H1 (cell line): Measurements from ENCODE around the gene PTPN2. TPM values are rescaled to one million over a fixed set of nuclear protein-coding genes. Genes with fewer than 3 reads are reported as not detected.

Experiments
- CTCF ChIA-PET: fragments of 300-600 bp; sonication (Branson Sonifier 250); formaldehyde crosslinking; loops from one replicate; lab custom pipeline; 2021; ENCODE audit not compliant: partially characterized antibody; lab: Charles Lee
- POLR2A ChIA-PET: fragments of 300-600 bp; sonication (Branson Sonifier 250); formaldehyde crosslinking; loops from one replicate; lab custom pipeline; 2021; ENCODE audit warnings: inconsistent platforms; ENCODE audit not compliant: partially characterized antibody; lab: Charles Lee
- DNase-seq, 2 experiments: peaks; one replicate each; pipeline versions ENCODE4 v3.0.0 to v3.0.0-alpha.2; 2010 to 2022; ENCODE audit warnings: low spot score in 2 of 2, low read depth in 1 of 2, mixed read lengths in 1 of 2
- FAIRE-seq: peaks from 2 replicates; lab custom pipeline; 2011; peaks lifted over from hg19 to GRCh38; lab: Jason Lieb, UNC
- H2AFZ ChIP-seq: 2 replicates; pipeline ENCODE4 v1.8.1; 2012; ENCODE audit warnings: low read length, inconsistent platforms
- H2AK5ac ChIP-seq: 2 replicates; pipeline ENCODE4 v1.6.1; 2013; ENCODE audit warnings: low read depth, low read length
- H2BK120ac ChIP-seq: replicated peaks from 2 replicates; pipeline ENCODE3; 2013; ENCODE audit warnings: low read depth, low read length, inconsistent platforms
- H2BK12ac ChIP-seq: 2 replicates; pipeline ENCODE4 v1.6.1; 2013; ENCODE audit warnings: low read depth, low read length
- H2BK15ac ChIP-seq: 2 replicates; pipeline ENCODE4 v1.6.1; 2013; ENCODE audit warnings: low read length
- H2BK20ac ChIP-seq: 2 replicates; pipeline ENCODE4 v1.6.1; 2013; ENCODE audit warnings: low read length
- H2BK5ac ChIP-seq: 2 replicates; pipeline ENCODE4 v1.6.1; 2013; ENCODE audit warnings: low read depth, low read length
- H3K14ac ChIP-seq: 2 replicates; pipeline ENCODE4 v1.6.1; 2013; ENCODE audit warnings: inconsistent platforms; ENCODE audit not compliant: insufficient read length
- H3K18ac ChIP-seq: 2 replicates; pipeline ENCODE4 v1.6.1; 2013; ENCODE audit warnings: low read length; ENCODE audit errors: extremely low read depth
- H3K23ac ChIP-seq: 2 replicates; pipeline ENCODE4 v1.6.1; 2013; ENCODE audit warnings: inconsistent platforms; ENCODE audit not compliant: insufficient read length
- H3K23me2 ChIP-seq: 2 replicates; pipeline ENCODE4 v1.6.1; 2013; ENCODE audit warnings: low read depth, low read length
- H3K27ac ChIP-seq: 2 replicates; pipeline ENCODE4 v1.6.1; 2011; ENCODE audit warnings: low read depth, low read length, inconsistent platforms
- H3K27me3 ChIP-seq, 4 experiments: replicated peaks in 1 of 4; 1 replicate in 1 of 4; 2 replicates in 3 of 4; pipeline versions ENCODE4 v1.6.1 to v1.8.1; 2011 to 2013; ENCODE audit warnings: low read length in 3 of 4, mild to moderate bottlenecking in 3 of 4, inconsistent platforms in 2 of 4, mixed read lengths in 2 of 4, moderate library complexity in 1 of 4; ENCODE audit not compliant: control insufficient read depth in 3 of 4, insufficient read depth in 3 of 4; ENCODE audit errors: extremely low read depth in 1 of 4
- H3K36me3 ChIP-seq, 4 experiments: 2 replicates each; pipeline versions ENCODE4 v1.6.1 to v1.8.1; 2011 to 2013; ENCODE audit warnings: mild to moderate bottlenecking in 4 of 4, low read length in 3 of 4, moderate library complexity in 2 of 4, control low read depth in 1 of 4, inconsistent platforms in 1 of 4; ENCODE audit not compliant: insufficient read depth in 4 of 4, control insufficient read depth in 2 of 4
- H3K4ac ChIP-seq: replicated peaks from 2 replicates; pipeline ENCODE3; 2013; ENCODE audit warnings: low read length, low read depth, mixed read lengths, inconsistent platforms; ENCODE audit not compliant: insufficient read length
- H3K4me1 ChIP-seq, 4 experiments: replicated peaks in 1 of 4; 1 replicate in 1 of 4; 2 replicates in 3 of 4; pipeline versions ENCODE4 v1.6.1 to v1.8.1; 2011 to 2013; ENCODE audit warnings: low read length in 3 of 4, inconsistent platforms in 2 of 4, mixed read lengths in 1 of 4; ENCODE audit not compliant: insufficient read depth in 4 of 4, control insufficient read depth in 3 of 4
- H3K4me2 ChIP-seq, 2 experiments: 2 replicates each; pipeline versions ENCODE4 v1.6.1 to v1.8.1; 2011 to 2013; ENCODE audit warnings: low read depth in 2 of 2, low read length in 2 of 2, control low read depth in 1 of 2, inconsistent platforms in 1 of 2, mild to moderate bottlenecking in 1 of 2; ENCODE audit not compliant: insufficient read depth in 1 of 2
- H3K4me3 ChIP-seq, 4 experiments: fragments of 200-600, 300-600 bp in 1 of 4; sonication (generic), shearing (Covaris generic), sonication (Bioruptor Twin) in 1 of 4; 2 replicates each; pipeline versions ENCODE4 v1.5.1 to v1.8.1; 2011 to 2016; ENCODE audit warnings: low read length in 4 of 4, low read depth in 3 of 4, control low read depth in 2 of 4, inconsistent platforms in 2 of 4, mild to moderate bottlenecking in 2 of 4, mixed read lengths in 1 of 4, moderate library complexity in 1 of 4; ENCODE audit not compliant: insufficient read depth in 2 of 4; ENCODE audit errors: extremely low read depth in 1 of 4
- H3K56ac ChIP-seq: replicated peaks from 2 replicates; pipeline ENCODE3; 2013; ENCODE audit warnings: low read depth, mild to moderate bottlenecking, mixed read lengths, low read length, inconsistent platforms; ENCODE audit not compliant: insufficient read length
- H3K79me1 ChIP-seq: 2 replicates; pipeline ENCODE4 v1.6.1; 2013; ENCODE audit warnings: low read depth, low read length, control low read depth
- H3K79me2 ChIP-seq, 2 experiments: 2 replicates each; pipeline versions ENCODE4 v1.6.1 to v1.8.1; 2012 to 2013; ENCODE audit warnings: low read length in 2 of 2, mild to moderate bottlenecking in 2 of 2, inconsistent platforms in 1 of 2; ENCODE audit not compliant: insufficient read depth in 2 of 2, control insufficient read depth in 1 of 2
- H3K9ac ChIP-seq, 4 experiments: replicated peaks in 1 of 4; 1 replicate in 1 of 4; 2 replicates in 3 of 4; pipeline versions ENCODE4 v1.6.1 to v1.8.1; 2011 to 2013; ENCODE audit warnings: low read depth in 3 of 4, low read length in 3 of 4, control low read depth in 2 of 4, mild to moderate bottlenecking in 2 of 4, moderate library complexity in 2 of 4, inconsistent platforms in 1 of 4; ENCODE audit errors: extremely low read depth in 1 of 4
- H3K9me3 ChIP-seq, 2 experiments: 2 replicates each; pipeline versions ENCODE4 v1.6.1 to v1.8.1; 2012 to 2013; ENCODE audit warnings: mild to moderate bottlenecking in 2 of 2, moderate library complexity in 2 of 2, control low read depth in 1 of 2, inconsistent platforms in 1 of 2, low read depth in 1 of 2, low read length in 1 of 2, mixed read lengths in 1 of 2; ENCODE audit not compliant: insufficient read depth in 2 of 2
- H4K20me1 ChIP-seq, 2 experiments: replicated peaks in 1 of 2; 2 replicates each; pipeline versions ENCODE3 to v1.8.1; 2011 to 2013; ENCODE audit warnings: inconsistent platforms in 2 of 2, low read length in 2 of 2, mild to moderate bottlenecking in 1 of 2; ENCODE audit not compliant: insufficient read depth in 2 of 2, control insufficient read depth in 1 of 2
- H4K5ac ChIP-seq: 2 replicates; pipeline ENCODE4 v1.6.1; 2013; ENCODE audit warnings: low read length, low read depth, mixed read lengths, inconsistent platforms; ENCODE audit not compliant: insufficient read length
- H4K8ac ChIP-seq: 2 replicates; pipeline ENCODE4 v1.8.0; 2013; ENCODE audit warnings: mild to moderate bottlenecking, moderate library complexity, low read length, inconsistent platforms; ENCODE audit not compliant: insufficient read depth; ENCODE audit errors: extremely low read depth
- H4K91ac ChIP-seq: replicated peaks from 2 replicates; pipeline ENCODE3; 2013; ENCODE audit warnings: low read length, mixed read lengths, inconsistent platforms; ENCODE audit not compliant: insufficient read length
- ASH2L ChIP-seq: fragments of 200-600, 300-600 bp; sonication (generic); IDR thresholded peaks from one replicate; pipeline ENCODE4 v1.7.1; 2017; ENCODE audit warnings: low read length
- ATF2 ChIP-seq: IDR thresholded peaks from 2 replicates; pipeline ENCODE4 v1.6.1; 2012; ENCODE audit warnings: low read length, inconsistent platforms
- CREB1 ChIP-seq: IDR thresholded peaks from 2 replicates; pipeline ENCODE4 v1.6.1; 2012; ENCODE audit warnings: inconsistent platforms
- GTF2F1 ChIP-seq: IDR thresholded peaks from 2 replicates; pipeline ENCODE4 v1.6.1; 2012; ENCODE audit warnings: low read depth, low read length, improper control_type of control experiment, borderline replicate concordance
- HDAC6 ChIP-seq: IDR thresholded peaks from one replicate; pipeline ENCODE4 v1.7.1; 2012; ENCODE audit warnings: low read depth, mild to moderate bottlenecking, inconsistent platforms, low read length, moderate library complexity
- NRF1 ChIP-seq: IDR thresholded peaks from 2 replicates; pipeline ENCODE4 v1.6.1; 2011; ENCODE audit warnings: mild to moderate bottlenecking, low read depth, low read length, improper control_type of control experiment
- PHF8 ChIP-seq: fragments of 200-600 bp; sonication (generic); conservative IDR thresholded peaks from 2 replicates; pipeline ENCODE4 v1.7.1; 2012; ENCODE audit warnings: low read depth, mild to moderate bottlenecking, inconsistent platforms, low read length, moderate library complexity
- POLR2A ChIP-seq, 2 experiments: IDR thresholded peaks; 1 replicate in 1 of 2; 2 replicates in 1 of 2; pipeline ENCODE4 v1.6.1; 2011; ENCODE audit warnings: low read depth in 2 of 2, low read length in 2 of 2, mild to moderate bottlenecking in 2 of 2; ENCODE audit errors: control extremely low read depth in 1 of 2
- SAP30 ChIP-seq: fragments of 300-600 bp; sonication (generic); IDR thresholded peaks from 2 replicates; pipeline ENCODE4 v1.7.1; 2012; ENCODE audit warnings: low read length, moderate library complexity, mild to moderate bottlenecking, inconsistent platforms; ENCODE audit not compliant: insufficient read depth, insufficient replicate concordance
- SIRT6 ChIP-seq: IDR thresholded peaks from one replicate; pipeline ENCODE4 v1.7.1; 2012; ENCODE audit warnings: low read length, inconsistent platforms
- SIX5 ChIP-seq: IDR thresholded peaks from 2 replicates; pipeline ENCODE4 v1.6.1; 2011; ENCODE audit warnings: mild to moderate bottlenecking, low read depth, low read length
- SP2 ChIP-seq: IDR thresholded peaks from 2 replicates; pipeline ENCODE4 v1.6.1; 2012; ENCODE audit warnings: mild to moderate bottlenecking, low read length, inconsistent platforms
- SUZ12 ChIP-seq: fragments of 200-600 bp; sonication (generic); IDR thresholded peaks from 2 replicates; pipeline ENCODE4 v1.6.1; 2012; ENCODE audit warnings: mild to moderate bottlenecking, inconsistent platforms, low read length, moderate library complexity, mixed read lengths
- TAF1 ChIP-seq: IDR thresholded peaks from 2 replicates; pipeline ENCODE4 v1.6.1; 2011; ENCODE audit warnings: mild to moderate bottlenecking, low read depth, low read length
- WGBS, 2 experiments: shearing (Covaris generic) in 1 of 2; methylation state at CpG; one replicate each; pipeline versions ENCODE4 v1.1.6 to v1.1.7; 2013 to 2015; ENCODE audit warnings: low lambda C conversion rate in 2 of 2, mixed read lengths in 2 of 2, inconsistent platforms in 1 of 2, low coverage in 1 of 2, missing lambda C conversion rate in 1 of 2; ENCODE audit not compliant: insufficient replicate concordance in 2 of 2, insufficient coverage in 1 of 2, insufficient read length in 1 of 2; ENCODE audit errors: extremely low coverage in 1 of 2, missing lambda C conversion rate in 1 of 2; 5-methylcytosine and 5-hydroxymethylcytosine counted together
- polyA plus RNA-seq, 7 experiments: library from polyadenylated mRNA; depleted of rRNA in 3 of 7; stranded (reverse) in 5 of 7; unstranded in 2 of 7; fragments of >200 nt in 5 of 7; fragments of 200-250 nt in 2 of 7; gene quantifications; 1 replicate in 5 of 7; 2 replicates in 1 of 7; 4 replicates in 1 of 7; pipeline versions ENCODE4 v1.2.1 to v1.2.3, GENCODE V29; 2011 to 2013; ENCODE audit warnings: missing spikeins in 2 of 7, mixed read lengths in 2 of 7
- total RNA-seq: library from RNA; stranded (reverse); fragmentation: NEBNext Ultra II Directional; extraction: Animal tissue kit (Norgen Biotek cat#: 25700); gene quantifications from 2 replicates; pipeline ENCODE4 v1.2.1, GENCODE V29; 2021

The PTPN2 gene
- total and polyA plus RNA-seq, 2 of the 8 experiments (the other 6 are each of a cell fraction or from before 2014, with no cell fraction given), result 16.4 to 54.0 TPM

GRCh38 chr18:12872408-12872807, 11.6 kb downstream of the PTPN2 start:
- H3K79me2 ChIP-seq, result peaks cover 6 to 67% of the 10 kb centered on the region in 2 experiments; a peak in 3 of 4 replicates
- H3K4me3 ChIP-seq, result no peak overlapping the region
- H4K8ac ChIP-seq, result no peak overlapping the region
- H2BK5ac ChIP-seq, result no peak overlapping the region
- H4K91ac ChIP-seq, result no peak overlapping the region
- no peaks in the 10 kb centered on the region for H3K27me3 ChIP-seq
- peaks cover 8% of the 10 kb centered on the region; the same call in 1 of the 2 replicates for H3K79me1 ChIP-seq
- H3K4ac ChIP-seq, result no peak overlapping the region
- H3K23me2 ChIP-seq, result peaks cover 1% of the 10 kb centered on the region; the same call in 1 of the 2 replicates
- no peak overlapping the region for H2BK120ac ChIP-seq
- peaks cover 0 to 5% (median 0%) of the 10 kb centered on the region in 4 experiments; a peak in 1 of 7 replicates for H3K4me1 ChIP-seq
- FAIRE-seq, result no peak
- POLR2A ChIA-PET, result interaction anchor here (1.9 kb wide), 1 partner anchor 11 kb away, joined by 4 read pairs; the partner anchor contains the start of gene PTPN2
- no peak overlapping the region for H3K27ac ChIP-seq
- H3K14ac ChIP-seq, result no peak overlapping the region
- no peak overlapping the region for H2AK5ac ChIP-seq
- no peak overlapping the region for H3K9ac ChIP-seq
- H2BK20ac ChIP-seq, result no peak overlapping the region
- peaks cover 0 to 2% of the 10 kb centered on the region in 2 experiments for H4K20me1 ChIP-seq
- WGBS, 2 experiments, result 83% methylated on average over 5 of the region's 5 CpGs; no CpG with 5 or more reads in 1 of the 2 experiments
- no peak overlapping the region for H2AFZ ChIP-seq
- peaks cover 0 to 2% (median 0%) of the 10 kb centered on the region in 4 experiments; a peak in 1 of 8 replicates for H3K36me3 ChIP-seq
- H3K18ac ChIP-seq, result no peak overlapping the region
- no peak overlapping the region for H2BK12ac ChIP-seq
- CTCF ChIA-PET, result interaction anchor here (0.6 to 2.5 kb wide), 2 partner anchors 18 to 101 kb away, joined by 3 to 7 read pairs; no protein-coding TSS in a partner anchor
- H3K56ac ChIP-seq, result no peak overlapping the region
- H3K23ac ChIP-seq, result no peak overlapping the region
- no peak for DNase-seq
- H3K4me2 ChIP-seq, result no peak overlapping the region
- H4K5ac ChIP-seq, result no peak overlapping the region
- H2BK15ac ChIP-seq, result no peak overlapping the region
- H3K9me3 ChIP-seq, result peaks cover 0 to 7% of the 10 kb centered on the region in 2 experiments; a peak in 1 of 4 replicates
- TF ChIP-seq HDAC6, result no peak
- TF ChIP-seq SUZ12, result no peak
- TF ChIP-seq ASH2L, result no peak
- no peak for TF ChIP-seq SIRT6
- TF ChIP-seq SIX5, result no peak
- TF ChIP-seq NRF1, result no peak
- no peak for TF ChIP-seq SAP30
- no peak for TF ChIP-seq ATF2
- TF ChIP-seq POLR2A (IDR thresholded peaks at IDR 0.05; ENCODE audit: control extremely low read depth in 1 of 2, low read depth in 2 of 2, low read length in 2 of 2), result no peak
- no peak for TF ChIP-seq PHF8
- no peak for TF ChIP-seq CREB1
- no peak for TF ChIP-seq TAF1
- TF ChIP-seq SP2, result no peak
- no peak for TF ChIP-seq GTF2F1
